GM19025 (cell line): ENCODE results near the gene NOXO1.
"Not testable (repeated sequence)": the region's sequence is repeated elsewhere in the genome, so short reads cannot be mapped to it uniquely, and the experiment has no call there.

Experiments used
- ATAC-seq: cut with Tn5 transposase; IDR thresholded peaks from one replicate; pipeline ENCODE4 v1.9.1; 2021; ENCODE audit warnings: mild to moderate bottlenecking, low read depth, moderate library complexity; ENCODE audit not compliant: unreplicated experiment

NOXO1 gene

GRCh38 chr16:1964506-1965395, 16.5 kb downstream of the NOXO1 start, which contains the start of gene RPS2:
Gene RPS2, minus strand, starts transcription at chr16:1964826. Its CDS starts 201 bp downstream, at chr16:1964625.
- ATAC-seq, result peak; percentile 88

- no peak for ATAC-seq
Observed at GRCh38 chr16:1963806-1964505, 17.3 kb downstream of the NOXO1 start.

GRCh38 chr16:1962161-1963153, 18.8 kb downstream of the NOXO1 start:
- ATAC-seq, result not testable (repeated sequence)

- no peak for ATAC-seq
Observed at GRCh38 chr16:1961651-1962067, 19.6 kb downstream of the NOXO1 start.

GRCh38 chr16:1960665-1961630, 20.3 kb downstream of the NOXO1 start:
- no peak for ATAC-seq

GRCh38 chr16:1959269-1960039, 21.8 kb downstream of the NOXO1 start, which contains the start of gene NDUFB10:
Gene NDUFB10, plus strand, starts transcription at chr16:1959538. Its CDS starts 87 bp downstream, at chr16:1959625.
- ATAC-seq, result peak; percentile 75

- no peak for ATAC-seq
Observed at GRCh38 chr16:1958715-1959268, 22.5 kb downstream of the NOXO1 start.

- not testable (repeated sequence) for ATAC-seq
Observed at GRCh38 chr16:1958143-1958491, 23.2 kb downstream of the NOXO1 start.

GRCh38 chr16:1957434-1958142, 23.7 kb downstream of the NOXO1 start:
- ATAC-seq, result not testable (repeated sequence)

DNA sequence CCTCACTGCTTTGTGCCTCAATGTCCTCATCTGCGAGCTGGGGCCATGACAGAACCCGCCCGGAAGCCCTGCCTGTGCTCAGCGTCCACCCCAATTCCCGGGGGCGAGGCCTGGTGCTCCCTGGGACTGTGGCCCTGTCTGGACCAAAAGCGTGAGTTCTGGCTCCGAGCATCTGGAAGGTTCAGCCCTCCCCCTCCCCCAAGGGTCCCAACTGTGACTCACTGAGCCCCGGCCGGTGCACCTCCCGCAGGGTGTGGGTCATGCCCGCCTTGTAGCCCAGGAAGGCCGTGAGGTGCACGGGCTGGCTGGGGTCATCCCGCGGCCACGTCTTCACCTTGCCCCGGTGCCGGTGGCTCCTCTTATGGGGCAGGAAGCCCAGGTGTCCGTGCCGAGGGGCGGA, 27.5 kb downstream of the NOXO1 start:
- ATAC-seq, result no peak

GRCh38 chr16:1950559-1950958, 30.7 kb downstream of the NOXO1 start:
- ATAC-seq, result no peak

DNA sequence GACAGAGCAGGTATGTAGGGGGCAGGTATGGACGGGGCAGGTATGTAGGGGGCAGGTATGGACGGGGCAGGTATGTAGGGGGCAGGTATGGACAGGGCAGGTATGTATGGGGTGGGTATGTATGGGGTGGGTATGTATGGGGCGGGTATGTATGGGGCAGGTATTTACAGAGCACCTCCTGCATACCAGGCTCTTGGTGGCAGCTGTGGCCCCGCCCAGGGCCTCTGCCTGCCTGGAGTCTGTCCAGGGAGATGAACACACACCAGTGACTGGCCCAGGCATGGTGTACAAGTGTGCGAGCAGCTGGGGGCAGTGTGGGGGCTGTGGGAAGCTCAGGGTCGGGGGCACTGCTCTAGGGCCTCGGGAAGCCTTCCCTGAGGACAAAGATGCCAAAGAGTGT, 31.2 kb downstream of the NOXO1 start:
- no peak for ATAC-seq

DNA sequence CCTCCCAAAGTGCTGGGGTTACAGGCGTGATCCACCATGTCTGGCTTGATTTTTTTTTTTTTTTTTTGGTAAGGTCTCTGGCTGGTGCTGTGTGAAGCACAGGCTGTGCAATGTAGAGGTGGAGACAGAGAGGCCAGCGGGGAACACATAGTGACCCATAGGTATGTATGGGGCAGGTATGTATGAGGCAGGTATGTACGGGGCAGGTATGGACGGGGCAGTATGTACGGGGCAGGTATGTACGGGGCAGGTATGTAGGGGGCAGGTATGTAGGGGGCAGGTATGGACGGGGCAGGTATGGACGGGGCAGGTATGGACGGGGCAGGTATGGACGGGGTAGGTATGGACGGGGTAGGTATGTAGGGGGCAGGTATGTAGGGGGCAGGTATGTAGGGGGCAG, 31.8 kb downstream of the NOXO1 start:
- ATAC-seq, result no peak

- ATAC-seq, result no peak
Observed at GRCh38 chr16:1947369-1947670, 33.9 kb downstream of the NOXO1 start.

DNA sequence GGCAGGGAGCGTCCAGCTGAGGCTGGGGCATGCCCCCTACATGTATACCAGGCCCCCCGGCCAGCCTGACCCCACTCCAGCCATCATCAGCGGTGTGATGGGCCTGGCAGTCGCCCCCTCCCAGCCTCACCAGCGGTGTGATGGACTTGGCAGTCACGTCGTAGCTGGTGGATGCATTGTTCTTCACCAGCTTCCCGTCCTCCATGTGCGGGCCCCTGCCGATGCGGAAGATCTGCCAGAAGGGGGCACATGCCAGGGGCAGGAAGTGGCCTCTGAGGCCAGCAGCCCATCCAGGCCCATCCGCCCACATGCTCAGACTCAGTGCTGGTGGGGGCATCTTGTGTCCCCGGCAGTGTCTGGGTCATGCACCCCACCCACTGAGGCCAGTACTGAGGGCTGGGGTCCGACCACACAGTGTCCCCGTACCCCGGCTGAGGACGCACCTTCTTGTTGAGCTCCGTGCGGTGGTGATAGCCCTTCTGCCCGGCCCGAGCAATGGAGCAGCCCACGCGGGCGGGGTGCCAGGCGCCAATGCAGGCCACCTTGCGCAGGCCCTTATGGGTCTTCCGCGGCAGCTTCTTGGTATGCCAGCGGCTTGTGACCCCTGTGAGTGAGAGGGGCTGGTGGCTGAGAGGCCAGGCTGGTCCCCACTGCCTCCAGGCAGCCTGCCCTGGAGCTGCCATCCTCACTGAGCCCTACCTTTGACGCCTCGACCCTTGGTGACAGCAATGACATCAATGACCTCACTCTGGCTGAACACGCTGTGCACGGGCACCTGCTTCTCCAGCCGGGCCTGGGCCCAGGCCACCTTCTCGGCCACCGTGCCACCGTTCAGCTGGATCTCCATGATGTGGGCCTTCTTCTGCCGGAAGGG, 34.5 kb downstream of the NOXO1 start:
- ATAC-seq, result no peak

DNA sequence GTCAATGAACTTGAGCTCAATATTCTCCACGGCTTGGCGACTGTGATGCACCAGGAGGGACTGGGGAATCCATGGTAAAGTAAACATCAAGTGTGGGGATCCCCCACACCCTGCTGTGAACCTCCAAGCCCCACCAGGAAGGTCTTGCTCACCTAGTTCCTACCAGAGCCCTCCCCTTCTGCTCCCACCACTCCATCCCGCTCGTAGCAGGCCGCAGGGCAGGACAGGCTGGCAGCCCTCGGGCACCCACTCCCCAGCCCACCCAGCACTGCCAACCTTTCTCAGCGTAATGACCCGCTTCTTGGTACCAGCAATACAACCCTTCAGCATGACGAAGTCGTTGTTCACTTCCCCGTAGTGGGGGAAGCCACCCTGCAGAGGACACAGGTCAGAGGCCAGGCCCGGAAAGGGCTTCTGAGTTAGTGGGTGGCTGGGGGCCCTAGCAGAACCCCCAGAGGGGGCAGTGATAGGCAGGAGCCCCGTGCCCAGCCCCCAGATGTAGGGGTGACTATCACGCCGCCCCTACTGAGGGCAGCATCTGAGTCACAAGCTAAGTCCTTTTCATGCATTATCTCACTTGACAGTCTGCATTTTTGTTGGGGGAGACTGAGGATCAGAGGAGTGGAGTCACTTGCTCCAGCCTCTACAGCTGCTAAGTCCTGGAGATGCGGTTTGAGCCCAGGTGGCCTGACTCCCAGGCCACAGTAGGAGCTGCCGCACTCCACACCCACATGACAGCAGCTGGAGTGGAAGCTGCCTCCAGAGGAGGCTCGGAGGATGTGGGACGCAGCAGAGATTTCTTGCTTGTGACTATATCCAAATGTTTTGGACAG, 35.5 kb downstream of the NOXO1 start:
- ATAC-seq, result no peak
